ENCODE data around the gene TRAPPC2. TPM values are rescaled to one million over a fixed set of nuclear protein-coding genes. Genes with fewer than 3 reads are reported as not detected.

TRAPPC2 gene
- total RNA-seq, 1 donor from 2014 or later: 15.9 TPM

- Mint-ChIP-seq H3K36me3 (ENCODE audit: low read depth) (peaks cover 7% of the 10 kb centered on the region), H3K4me1 (ENCODE audit: low read depth) (peaks cover 31% of the 10 kb centered on the region), H3K27me3 (ENCODE audit: low read depth) (no peaks in the 10 kb centered on the region), H3K27ac (ENCODE audit: unreplicated experiment) (peak overlapping the region; percentile 69), H3K4me3 (ENCODE audit: unreplicated experiment) (no peak overlapping the region), H3K9me3 (ENCODE audit: low read depth) (peaks cover 14% of the 10 kb centered on the region)
- no peak for DNase-seq (ENCODE audit: low spot score)
- no peak for TF ChIP-seq CTCF (IDR thresholded peaks at IDR 0.05)
These were observed 13.0 kb downstream of the TRAPPC2 start for GRCh38 chrX:13721371-13721770.

GRCh38 chrX:13719192-13719856, 15.1 kb downstream of the TRAPPC2 start:
- DNase-seq (ENCODE audit: low spot score): no peak
- no peak overlapping the region for H3K4me3 Mint-ChIP-seq (ENCODE audit: unreplicated experiment)
- peaks cover 31% of the 10 kb centered on the region for H3K4me1 Mint-ChIP-seq (ENCODE audit: low read depth)
- no peaks in the 10 kb centered on the region for H3K27me3 Mint-ChIP-seq (ENCODE audit: low read depth)
- TF ChIP-seq CTCF (IDR thresholded peaks at IDR 0.05): no peak
- H3K36me3 Mint-ChIP-seq (ENCODE audit: low read depth): peaks cover 4% of the 10 kb centered on the region
- H3K9me3 Mint-ChIP-seq (ENCODE audit: low read depth): peaks cover 8% of the 10 kb centered on the region
- peak overlapping the region; percentile 34 for H3K27ac Mint-ChIP-seq (ENCODE audit: unreplicated experiment)

GRCh38 chrX:13717700-13718472, 16.5 kb downstream of the TRAPPC2 start:
- Mint-ChIP-seq H3K4me3 (ENCODE audit: unreplicated experiment) (no peak overlapping the region), H3K36me3 (ENCODE audit: low read depth) (peaks cover 3% of the 10 kb centered on the region), H3K9me3 (ENCODE audit: low read depth) (no peaks in the 10 kb centered on the region), H3K27me3 (ENCODE audit: low read depth) (no peaks in the 10 kb centered on the region), H3K4me1 (ENCODE audit: low read depth) (peaks cover 31% of the 10 kb centered on the region), H3K27ac (ENCODE audit: unreplicated experiment) (peak overlapping the region; percentile 78)
- no peak for DNase-seq (ENCODE audit: low spot score)
- no peak for TF ChIP-seq CTCF (IDR thresholded peaks at IDR 0.05)

GRCh38 chrX:13716905-13717304, 17.5 kb downstream of the TRAPPC2 start:
- H3K27me3 Mint-ChIP-seq (ENCODE audit: low read depth): no peaks in the 10 kb centered on the region
- TF ChIP-seq CTCF (IDR thresholded peaks at IDR 0.05): no peak
- H3K4me3 Mint-ChIP-seq (ENCODE audit: unreplicated experiment): no peak overlapping the region
- H3K27ac Mint-ChIP-seq (ENCODE audit: unreplicated experiment): peak overlapping the region; percentile 68
- peaks cover 3% of the 10 kb centered on the region for H3K36me3 Mint-ChIP-seq (ENCODE audit: low read depth)
- no peaks in the 10 kb centered on the region for H3K9me3 Mint-ChIP-seq (ENCODE audit: low read depth)
- H3K4me1 Mint-ChIP-seq (ENCODE audit: low read depth): peaks cover 26% of the 10 kb centered on the region
- no peak for DNase-seq (ENCODE audit: low spot score)

GRCh38 chrX:13716455-13716854, 18.0 kb downstream of the TRAPPC2 start:
- no peak for DNase-seq (ENCODE audit: low spot score)
- TF ChIP-seq CTCF (IDR thresholded peaks at IDR 0.05): no peak
- peaks cover 21% of the 10 kb centered on the region for H3K4me1 Mint-ChIP-seq (ENCODE audit: low read depth)
- no peak overlapping the region for H3K27ac Mint-ChIP-seq (ENCODE audit: unreplicated experiment)
- H3K27me3 Mint-ChIP-seq (ENCODE audit: low read depth): no peaks in the 10 kb centered on the region
- H3K9me3 Mint-ChIP-seq (ENCODE audit: low read depth): no peaks in the 10 kb centered on the region
- no peak overlapping the region for H3K4me3 Mint-ChIP-seq (ENCODE audit: unreplicated experiment)
- H3K36me3 Mint-ChIP-seq (ENCODE audit: low read depth): peaks cover 4% of the 10 kb centered on the region
